ENCODE measurements around the gene GPR108. TPM values are rescaled to one million over a fixed set of nuclear protein-coding genes. Genes with fewer than 3 reads are reported as not detected.

Gene GPR108
- total and polyA plus RNA-seq, 2 of the 13 experiments (the other 11 are each of a cell fraction or from before 2014, with no cell fraction given): 36.4 to 63.0 TPM

DNA sequence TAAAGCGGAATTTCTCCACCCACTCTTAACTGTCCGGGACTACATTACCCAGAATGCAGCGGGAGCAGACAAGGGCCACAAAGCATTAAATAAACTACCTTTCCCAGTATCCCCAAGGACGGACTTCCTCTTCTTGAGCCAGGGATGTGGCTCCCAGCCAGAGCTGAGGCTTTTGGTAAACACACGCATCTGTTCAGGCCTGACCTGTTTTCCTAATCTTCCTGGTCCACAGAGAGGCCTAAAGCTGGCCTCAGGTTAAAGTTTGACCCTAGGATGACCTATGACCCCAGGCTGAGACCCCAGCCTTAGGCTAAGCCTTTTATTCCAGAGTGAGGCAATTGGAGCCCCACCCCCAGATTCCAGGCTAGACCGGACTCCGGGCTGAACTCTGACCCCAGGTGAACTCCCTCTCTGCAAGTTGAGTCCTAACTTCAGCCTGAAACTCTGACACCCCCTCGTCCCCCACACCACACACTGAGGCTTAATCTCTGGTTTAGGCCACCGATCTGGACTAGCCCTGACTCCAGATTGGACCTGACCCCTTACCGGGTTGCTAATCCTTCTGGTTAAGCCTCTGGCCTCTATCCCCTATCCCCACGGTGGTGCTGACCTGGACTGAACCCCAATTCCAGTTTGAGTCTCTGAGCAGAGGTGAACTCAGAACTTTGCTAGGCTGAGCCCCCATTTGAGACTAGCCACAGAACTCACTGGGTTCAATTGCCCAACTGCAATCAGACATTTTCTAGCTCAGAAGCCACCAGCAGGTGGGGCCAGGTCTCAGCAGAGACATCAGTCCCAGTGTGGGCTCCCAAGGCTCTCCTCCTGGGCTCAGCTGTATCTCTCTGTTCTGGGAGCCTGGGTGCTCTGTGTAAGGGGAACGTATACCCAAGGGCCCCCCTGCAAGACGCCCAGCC is 750 bp upstream of the GPR108 start (continued):
- TF ChIP-seq, protein P1, sequence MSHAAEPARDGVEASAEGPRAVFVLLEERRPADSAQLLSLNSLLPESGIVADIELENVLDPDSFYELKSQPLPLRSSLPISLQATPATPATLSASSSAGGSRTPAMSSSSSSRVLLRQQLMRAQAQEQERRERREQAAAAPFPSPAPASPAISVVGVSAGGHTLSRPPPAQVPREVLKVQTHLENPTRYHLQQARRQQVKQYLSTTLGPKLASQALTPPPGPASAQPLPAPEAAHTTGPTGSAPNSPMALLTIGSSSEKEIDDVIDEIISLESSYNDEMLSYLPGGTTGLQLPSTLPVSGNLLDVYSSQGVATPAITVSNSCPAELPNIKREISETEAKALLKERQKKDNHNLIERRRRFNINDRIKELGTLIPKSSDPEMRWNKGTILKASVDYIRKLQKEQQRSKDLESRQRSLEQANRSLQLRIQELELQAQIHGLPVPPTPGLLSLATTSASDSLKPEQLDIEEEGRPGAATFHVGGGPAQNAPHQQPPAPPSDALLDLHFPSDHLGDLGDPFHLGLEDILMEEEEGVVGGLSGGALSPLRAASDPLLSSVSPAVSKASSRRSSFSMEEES (CRISPR knock-in tag; IDR thresholded peaks at IDR 0.05): no peak; the same call in 1 of the 2 replicates
- TF ChIP-seq, protein P2, sequence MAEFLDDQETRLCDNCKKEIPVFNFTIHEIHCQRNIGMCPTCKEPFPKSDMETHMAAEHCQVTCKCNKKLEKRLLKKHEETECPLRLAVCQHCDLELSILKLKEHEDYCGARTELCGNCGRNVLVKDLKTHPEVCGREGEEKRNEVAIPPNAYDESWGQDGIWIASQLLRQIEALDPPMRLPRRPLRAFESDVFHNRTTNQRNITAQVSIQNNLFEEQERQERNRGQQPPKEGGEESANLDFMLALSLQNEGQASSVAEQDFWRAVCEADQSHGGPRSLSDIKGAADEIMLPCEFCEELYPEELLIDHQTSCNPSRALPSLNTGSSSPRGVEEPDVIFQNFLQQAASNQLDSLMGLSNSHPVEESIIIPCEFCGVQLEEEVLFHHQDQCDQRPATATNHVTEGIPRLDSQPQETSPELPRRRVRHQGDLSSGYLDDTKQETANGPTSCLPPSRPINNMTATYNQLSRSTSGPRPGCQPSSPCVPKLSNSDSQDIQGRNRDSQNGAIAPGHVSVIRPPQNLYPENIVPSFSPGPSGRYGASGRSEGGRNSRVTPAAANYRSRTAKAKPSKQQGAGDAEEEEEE (CRISPR knock-in tag; IDR thresholded peaks at IDR 0.05; ENCODE audit: borderline replicate concordance): no peak
- TF ChIP-seq ZBTB3 (CRISPR knock-in tag; IDR thresholded peaks at IDR 0.05; ENCODE audit: borderline replicate concordance, low read depth) (no peak), RAD21 (CRISPR knock-in tag; IDR thresholded peaks at IDR 0.05) (peak; percentile 88), ZNF564 (CRISPR knock-in tag; IDR thresholded peaks at IDR 0.05) (0 out of 2 replicates have a peak, but pooled peaks have one; percentile 52), ZNF382 (CRISPR knock-in tag; IDR thresholded peaks at IDR 0.05; ENCODE audit: borderline replicate concordance) (no peak), MED1 (CRISPR knock-in tag; IDR thresholded peaks at IDR 0.05) (peak; percentile 67), SAFB2 (CRISPR knock-in tag; IDR thresholded peaks at IDR 0.05; ENCODE audit: borderline replicate concordance, low read depth) (no peak; the same call in 1 of the 2 replicates), SSRP1 (CRISPR knock-in tag; IDR thresholded peaks at IDR 0.05) (peak; percentile 36; the same call in 1 of the 2 replicates), GFI1 (CRISPR knock-in tag; IDR thresholded peaks at IDR 0.05; ENCODE audit: borderline replicate concordance) (no peak), BORCS8-MEF2B (CRISPR knock-in tag; IDR thresholded peaks at IDR 0.05) (peak; percentile 65), KDM3A (CRISPR knock-in tag; IDR thresholded peaks at IDR 0.05; ENCODE audit: low read depth) (peak; percentile 26; the same call in 1 of the 2 replicates), TCF7L2 (IDR thresholded peaks at IDR 0.05; ENCODE audit: low read depth, low read length) (no peak), POLR2AphosphoS2 (IDR thresholded peaks at IDR 0.05; ENCODE audit: low read depth, low read length) (no peak), PHF20 (CRISPR knock-in tag; IDR thresholded peaks at IDR 0.05) (peak; percentile 9; the same call in 1 of the 2 replicates), ETV5 (CRISPR knock-in tag; IDR thresholded peaks at IDR 0.05; ENCODE audit: borderline replicate concordance) (no peak; the same call in 1 of the 2 replicates)
- TF ChIP-seq, protein P3, sequence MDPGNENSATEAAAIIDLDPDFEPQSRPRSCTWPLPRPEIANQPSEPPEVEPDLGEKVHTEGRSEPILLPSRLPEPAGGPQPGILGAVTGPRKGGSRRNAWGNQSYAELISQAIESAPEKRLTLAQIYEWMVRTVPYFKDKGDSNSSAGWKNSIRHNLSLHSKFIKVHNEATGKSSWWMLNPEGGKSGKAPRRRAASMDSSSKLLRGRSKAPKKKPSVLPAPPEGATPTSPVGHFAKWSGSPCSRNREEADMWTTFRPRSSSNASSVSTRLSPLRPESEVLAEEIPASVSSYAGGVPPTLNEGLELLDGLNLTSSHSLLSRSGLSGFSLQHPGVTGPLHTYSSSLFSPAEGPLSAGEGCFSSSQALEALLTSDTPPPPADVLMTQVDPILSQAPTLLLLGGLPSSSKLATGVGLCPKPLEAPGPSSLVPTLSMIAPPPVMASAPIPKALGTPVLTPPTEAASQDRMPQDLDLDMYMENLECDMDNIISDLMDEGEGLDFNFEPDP (CRISPR knock-in tag; conservative IDR thresholded peaks at IDR 0.05): no peak
- TF ChIP-seq, protein P4, sequence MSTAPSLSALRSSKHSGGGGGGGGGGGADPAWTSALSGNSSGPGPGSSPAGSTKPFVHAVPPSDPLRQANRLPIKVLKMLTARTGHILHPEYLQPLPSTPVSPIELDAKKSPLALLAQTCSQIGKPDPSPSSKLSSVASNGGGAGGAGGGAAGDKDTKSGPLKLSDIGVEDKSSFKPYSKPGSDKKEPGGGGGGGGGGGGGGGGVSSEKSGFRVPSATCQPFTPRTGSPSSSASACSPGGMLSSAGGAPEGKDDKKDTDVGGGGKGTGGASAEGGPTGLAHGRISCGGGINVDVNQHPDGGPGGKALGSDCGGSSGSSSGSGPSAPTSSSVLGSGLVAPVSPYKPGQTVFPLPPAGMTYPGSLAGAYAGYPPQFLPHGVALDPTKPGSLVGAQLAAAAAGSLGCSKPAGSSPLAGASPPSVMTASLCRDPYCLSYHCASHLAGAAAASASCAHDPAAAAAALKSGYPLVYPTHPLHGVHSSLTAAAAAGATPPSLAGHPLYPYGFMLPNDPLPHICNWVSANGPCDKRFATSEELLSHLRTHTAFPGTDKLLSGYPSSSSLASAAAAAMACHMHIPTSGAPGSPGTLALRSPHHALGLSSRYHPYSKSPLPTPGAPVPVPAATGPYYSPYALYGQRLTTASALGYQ (CRISPR knock-in tag; IDR thresholded peaks at IDR 0.05): no peak
- TF ChIP-seq, protein P5, sequence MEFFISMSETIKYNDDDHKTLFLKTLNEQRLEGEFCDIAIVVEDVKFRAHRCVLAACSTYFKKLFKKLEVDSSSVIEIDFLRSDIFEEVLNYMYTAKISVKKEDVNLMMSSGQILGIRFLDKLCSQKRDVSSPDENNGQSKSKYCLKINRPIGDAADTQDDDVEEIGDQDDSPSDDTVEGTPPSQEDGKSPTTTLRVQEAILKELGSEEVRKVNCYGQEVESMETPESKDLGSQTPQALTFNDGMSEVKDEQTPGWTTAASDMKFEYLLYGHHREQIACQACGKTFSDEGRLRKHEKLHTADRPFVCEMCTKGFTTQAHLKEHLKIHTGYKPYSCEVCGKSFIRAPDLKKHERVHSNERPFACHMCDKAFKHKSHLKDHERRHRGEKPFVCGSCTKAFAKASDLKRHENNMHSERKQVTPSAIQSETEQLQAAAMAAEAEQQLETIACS (CRISPR knock-in tag; IDR thresholded peaks at IDR 0.05): no peak
- TF ChIP-seq, protein P6, sequence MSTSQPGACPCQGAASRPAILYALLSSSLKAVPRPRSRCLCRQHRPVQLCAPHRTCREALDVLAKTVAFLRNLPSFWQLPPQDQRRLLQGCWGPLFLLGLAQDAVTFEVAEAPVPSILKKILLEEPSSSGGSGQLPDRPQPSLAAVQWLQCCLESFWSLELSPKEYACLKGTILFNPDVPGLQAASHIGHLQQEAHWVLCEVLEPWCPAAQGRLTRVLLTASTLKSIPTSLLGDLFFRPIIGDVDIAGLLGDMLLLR (CRISPR knock-in tag; IDR thresholded peaks at IDR 0.05): no peak
